HEK293 (cell line): ENCODE data around the gene VAT1L.

Source experiments
- SP2 ChIP-seq: fragments of 450-650 bp; formaldehyde crosslinking; IDR thresholded peaks from 2 replicates; pipeline ENCODE4 v1.5.1; 2016; ENCODE audit warnings: missing biosample characterization, missing genetic modification characterization
- ZBTB20 ChIP-seq: fragments of 450-650 bp; formaldehyde crosslinking; IDR thresholded peaks from 2 replicates; pipeline ENCODE4 v1.5.1; 2016; ENCODE audit warnings: missing biosample characterization, missing genetic modification characterization
- ZBTB6 ChIP-seq: fragments of 450-650 bp; formaldehyde crosslinking; IDR thresholded peaks from 2 replicates; pipeline ENCODE4 v1.5.1; 2017; ENCODE audit warnings: missing biosample characterization, missing genetic modification characterization
- ZNF18 ChIP-seq: fragments of 450-650 bp; formaldehyde crosslinking; IDR thresholded peaks from 2 replicates; pipeline ENCODE4 v1.5.1; 2016; ENCODE audit warnings: missing biosample characterization, missing genetic modification characterization
- ZNF292 ChIP-seq: fragments of 450-650 bp; formaldehyde crosslinking; IDR thresholded peaks from 2 replicates; pipeline ENCODE4 v1.5.1; 2016; ENCODE audit warnings: low read depth, missing biosample characterization, missing genetic modification characterization, borderline replicate concordance
- TF ChIP-seq, protein P1 (sequence below): fragments of 450-650 bp; formaldehyde crosslinking; IDR thresholded peaks from 2 replicates; pipeline ENCODE4 v1.5.1; 2016; ENCODE audit warnings: missing biosample characterization, missing genetic modification characterization
- TF ChIP-seq, protein P2 (sequence below): fragments of 450-650 bp; formaldehyde crosslinking; IDR thresholded peaks from 2 replicates; pipeline ENCODE4 v1.5.1; 2016; ENCODE audit warnings: missing biosample characterization, missing genetic modification characterization
- TF ChIP-seq, protein P3 (sequence below): fragments of 450-650 bp; formaldehyde crosslinking; IDR thresholded peaks from 2 replicates; pipeline ENCODE4 v1.5.1; 2016; ENCODE audit warnings: missing biosample characterization, missing genetic modification characterization

GRCh38 chr16:77948835-77949234 is 160.5 kb downstream of the VAT1L start:
- TF ChIP-seq, protein P1, sequence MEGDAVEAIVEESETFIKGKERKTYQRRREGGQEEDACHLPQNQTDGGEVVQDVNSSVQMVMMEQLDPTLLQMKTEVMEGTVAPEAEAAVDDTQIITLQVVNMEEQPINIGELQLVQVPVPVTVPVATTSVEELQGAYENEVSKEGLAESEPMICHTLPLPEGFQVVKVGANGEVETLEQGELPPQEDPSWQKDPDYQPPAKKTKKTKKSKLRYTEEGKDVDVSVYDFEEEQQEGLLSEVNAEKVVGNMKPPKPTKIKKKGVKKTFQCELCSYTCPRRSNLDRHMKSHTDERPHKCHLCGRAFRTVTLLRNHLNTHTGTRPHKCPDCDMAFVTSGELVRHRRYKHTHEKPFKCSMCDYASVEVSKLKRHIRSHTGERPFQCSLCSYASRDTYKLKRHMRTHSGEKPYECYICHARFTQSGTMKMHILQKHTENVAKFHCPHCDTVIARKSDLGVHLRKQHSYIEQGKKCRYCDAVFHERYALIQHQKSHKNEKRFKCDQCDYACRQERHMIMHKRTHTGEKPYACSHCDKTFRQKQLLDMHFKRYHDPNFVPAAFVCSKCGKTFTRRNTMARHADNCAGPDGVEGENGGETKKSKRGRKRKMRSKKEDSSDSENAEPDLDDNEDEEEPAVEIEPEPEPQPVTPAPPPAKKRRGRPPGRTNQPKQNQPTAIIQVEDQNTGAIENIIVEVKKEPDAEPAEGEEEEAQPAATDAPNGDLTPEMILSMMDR (tag by site-specific recombination): no peak
- TF ChIP-seq, protein P2, sequence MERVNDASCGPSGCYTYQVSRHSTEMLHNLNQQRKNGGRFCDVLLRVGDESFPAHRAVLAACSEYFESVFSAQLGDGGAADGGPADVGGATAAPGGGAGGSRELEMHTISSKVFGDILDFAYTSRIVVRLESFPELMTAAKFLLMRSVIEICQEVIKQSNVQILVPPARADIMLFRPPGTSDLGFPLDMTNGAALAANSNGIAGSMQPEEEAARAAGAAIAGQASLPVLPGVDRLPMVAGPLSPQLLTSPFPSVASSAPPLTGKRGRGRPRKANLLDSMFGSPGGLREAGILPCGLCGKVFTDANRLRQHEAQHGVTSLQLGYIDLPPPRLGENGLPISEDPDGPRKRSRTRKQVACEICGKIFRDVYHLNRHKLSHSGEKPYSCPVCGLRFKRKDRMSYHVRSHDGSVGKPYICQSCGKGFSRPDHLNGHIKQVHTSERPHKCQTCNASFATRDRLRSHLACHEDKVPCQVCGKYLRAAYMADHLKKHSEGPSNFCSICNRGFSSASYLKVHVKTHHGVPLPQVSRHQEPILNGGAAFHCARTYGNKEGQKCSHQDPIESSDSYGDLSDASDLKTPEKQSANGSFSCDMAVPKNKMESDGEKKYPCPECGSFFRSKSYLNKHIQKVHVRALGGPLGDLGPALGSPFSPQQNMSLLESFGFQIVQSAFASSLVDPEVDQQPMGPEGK (tag by site-specific recombination): no peak
- TF ChIP-seq, protein P3, sequence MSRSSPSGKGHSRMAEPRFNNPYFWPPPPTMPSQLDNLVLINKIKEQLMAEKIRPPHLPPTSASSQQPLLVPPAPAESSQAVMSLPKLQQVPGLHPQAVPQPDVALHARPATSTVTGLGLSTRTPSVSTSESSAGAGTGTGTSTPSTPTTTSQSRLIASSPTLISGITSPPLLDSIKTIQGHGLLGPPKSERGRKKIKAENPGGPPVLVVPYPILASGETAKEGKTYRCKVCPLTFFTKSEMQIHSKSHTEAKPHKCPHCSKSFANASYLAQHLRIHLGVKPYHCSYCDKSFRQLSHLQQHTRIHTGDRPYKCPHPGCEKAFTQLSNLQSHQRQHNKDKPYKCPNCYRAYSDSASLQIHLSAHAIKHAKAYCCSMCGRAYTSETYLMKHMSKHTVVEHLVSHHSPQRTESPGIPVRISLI (tag by site-specific recombination): no peak
- TF ChIP-seq ZNF18 (tag by site-specific recombination) (no peak), SP2 (tag by site-specific recombination) (no peak), ZNF292 (no peak), ZBTB6 (no peak), ZBTB20 (tag by site-specific recombination) (no peak)
